Measurements from ENCODE around the gene BRSK1. TPM values are rescaled to one million over a fixed set of nuclear protein-coding genes. Genes with fewer than 3 reads are reported as not detected.

BRSK1 gene
- total RNA-seq, 1 donor from 2014 or later, result 6.5 TPM

DNA sequence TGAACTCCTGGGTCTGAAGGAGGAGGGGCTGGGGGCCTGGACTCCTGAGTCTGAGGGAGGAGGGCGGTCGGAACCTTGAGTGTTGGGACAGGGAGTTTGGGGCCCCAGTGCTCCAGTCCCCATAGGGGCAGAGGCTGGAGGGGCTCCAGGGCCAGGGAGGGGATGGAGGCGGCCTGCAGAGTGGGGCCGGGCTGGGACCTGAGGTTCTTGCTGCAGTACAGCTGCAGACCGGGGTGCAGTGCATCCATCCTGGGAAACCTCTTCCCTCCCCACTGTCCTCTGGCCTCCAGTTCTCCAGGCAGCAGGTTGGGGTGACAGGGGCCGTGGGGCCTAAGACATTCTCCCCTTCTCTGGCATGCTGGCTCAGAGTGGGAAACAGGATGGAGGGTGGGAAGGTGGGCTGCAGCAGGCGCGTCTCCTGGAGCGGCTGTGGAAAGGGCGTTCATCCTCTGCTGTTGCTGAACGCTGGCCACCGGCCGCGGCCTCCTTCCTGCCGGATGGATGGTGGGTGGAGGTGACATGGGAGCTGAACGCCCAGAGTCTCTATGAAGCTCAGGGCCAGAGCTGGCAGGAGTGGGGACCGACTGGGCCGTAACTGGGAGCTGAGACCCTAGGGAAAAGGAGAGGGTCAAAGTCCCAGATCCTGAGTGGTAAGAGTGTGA, 1.6 kb downstream of the BRSK1 start:
- Histone ChIP-seq H3K4me3 (peak overlapping the region in 1 of 2 donors; percentile 77), H3K9me3 (no peaks in the 10 kb centered on the region), H3K27me3 (no peaks in the 10 kb centered on the region), H3K36me3 (peaks cover 3 to 7% of the 10 kb centered on the region in 2 donors), H3K4me1 (peaks cover 9 to 13% of the 10 kb centered on the region in 2 donors), H3K27ac (peak overlapping the region; percentile 87 to 93)
- TF ChIP-seq, protein P1, sequence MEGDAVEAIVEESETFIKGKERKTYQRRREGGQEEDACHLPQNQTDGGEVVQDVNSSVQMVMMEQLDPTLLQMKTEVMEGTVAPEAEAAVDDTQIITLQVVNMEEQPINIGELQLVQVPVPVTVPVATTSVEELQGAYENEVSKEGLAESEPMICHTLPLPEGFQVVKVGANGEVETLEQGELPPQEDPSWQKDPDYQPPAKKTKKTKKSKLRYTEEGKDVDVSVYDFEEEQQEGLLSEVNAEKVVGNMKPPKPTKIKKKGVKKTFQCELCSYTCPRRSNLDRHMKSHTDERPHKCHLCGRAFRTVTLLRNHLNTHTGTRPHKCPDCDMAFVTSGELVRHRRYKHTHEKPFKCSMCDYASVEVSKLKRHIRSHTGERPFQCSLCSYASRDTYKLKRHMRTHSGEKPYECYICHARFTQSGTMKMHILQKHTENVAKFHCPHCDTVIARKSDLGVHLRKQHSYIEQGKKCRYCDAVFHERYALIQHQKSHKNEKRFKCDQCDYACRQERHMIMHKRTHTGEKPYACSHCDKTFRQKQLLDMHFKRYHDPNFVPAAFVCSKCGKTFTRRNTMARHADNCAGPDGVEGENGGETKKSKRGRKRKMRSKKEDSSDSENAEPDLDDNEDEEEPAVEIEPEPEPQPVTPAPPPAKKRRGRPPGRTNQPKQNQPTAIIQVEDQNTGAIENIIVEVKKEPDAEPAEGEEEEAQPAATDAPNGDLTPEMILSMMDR (IDR thresholded peaks at IDR 0.05), result no peak
- no peak for DNase-seq (ENCODE audit: low spot score in 2 of 2)
- intact Hi-C loops (cut with DNase I), result loop anchor here (10.0 kb wide), 1 partner anchor 319 kb away; the partner anchor contains the start of genes ZNF524 and ZNF865

DNA sequence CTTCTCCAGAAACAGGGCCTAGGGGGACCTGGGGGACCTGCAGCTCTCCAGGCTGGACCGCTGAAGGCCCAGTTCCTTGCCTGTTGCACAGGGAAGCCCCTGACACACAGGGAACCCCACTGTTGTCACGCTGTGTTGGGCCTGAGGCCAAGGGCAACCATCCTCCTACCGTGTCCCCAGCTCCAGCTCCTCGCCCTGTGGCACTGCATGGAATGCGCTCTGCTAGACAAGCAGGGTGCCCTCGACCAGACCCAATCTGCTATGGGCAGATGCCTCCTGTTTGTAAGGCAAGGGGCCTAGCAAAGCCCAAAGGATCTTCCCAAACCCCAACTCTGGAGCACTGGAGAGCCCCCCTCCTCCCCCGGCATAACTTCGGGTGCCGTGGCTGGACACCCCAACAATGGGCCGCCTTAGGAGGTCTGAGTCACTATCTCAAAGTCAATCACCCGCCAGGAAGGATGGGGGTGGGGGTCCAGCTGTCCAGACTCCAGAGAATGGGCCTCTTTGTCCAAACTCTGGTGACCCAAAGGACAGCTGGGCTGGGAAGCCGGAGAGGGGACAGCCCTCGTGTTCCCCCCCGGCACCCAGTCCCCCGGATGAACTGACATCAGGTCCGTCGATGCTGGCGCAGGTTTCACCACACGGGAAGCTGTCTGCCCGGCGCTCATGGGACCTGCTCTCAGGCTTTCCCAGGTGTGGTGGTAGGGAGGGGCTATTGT, 3.7 kb downstream of the BRSK1 start:
- intact Hi-C loops (cut with DNase I), result loop anchor here (10.0 kb wide), 1 partner anchor 317 kb away; the partner anchor contains the start of genes ZNF524 and ZNF865
- Histone ChIP-seq H3K27me3 (no peaks in the 10 kb centered on the region), H3K36me3 (peaks cover 3 to 10% of the 10 kb centered on the region in 2 donors), H3K4me3 (no peak overlapping the region), H3K27ac (no peak overlapping the region), H3K4me1 (peaks cover 9 to 13% of the 10 kb centered on the region in 2 donors), H3K9me3 (no peaks in the 10 kb centered on the region)
- no peak for DNase-seq (ENCODE audit: low spot score in 2 of 2)
- TF ChIP-seq, protein P1 (IDR thresholded peaks at IDR 0.05), result no peak

DNA sequence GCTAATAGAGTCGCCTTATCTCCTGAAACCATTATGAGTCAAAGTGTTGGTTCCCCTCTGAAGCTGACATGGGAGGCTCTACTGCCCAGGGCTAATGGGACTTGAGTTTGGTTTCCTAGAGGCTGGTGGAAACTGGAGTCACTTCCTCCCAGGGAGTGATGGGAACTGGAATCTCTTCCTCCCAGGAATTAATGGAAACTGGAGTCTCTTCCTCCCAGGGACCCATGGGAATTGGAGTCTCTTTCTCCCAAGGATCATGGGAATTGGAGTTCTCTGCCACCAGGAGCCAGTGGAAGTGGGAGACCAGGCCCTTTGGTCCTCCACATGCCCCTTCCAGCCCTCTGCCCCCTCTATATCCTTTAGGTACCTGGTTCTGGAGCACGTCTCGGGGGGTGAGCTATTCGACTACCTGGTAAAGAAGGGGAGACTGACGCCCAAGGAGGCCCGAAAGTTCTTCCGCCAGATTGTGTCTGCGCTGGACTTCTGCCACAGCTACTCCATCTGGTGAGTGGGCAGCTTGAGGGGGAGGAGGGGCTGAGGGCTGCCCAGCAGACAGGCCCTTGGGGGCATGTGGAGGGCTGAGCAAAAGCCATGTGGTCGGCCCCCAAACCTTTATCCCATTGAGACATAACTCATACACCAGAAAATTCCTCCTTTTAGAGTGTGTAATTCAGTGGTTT, 5.5 kb downstream of the BRSK1 start:
- no peak for DNase-seq (ENCODE audit: low spot score in 2 of 2)
- Histone ChIP-seq H3K4me3 (no peak overlapping the region), H3K4me1 (peaks cover 9 to 10% of the 10 kb centered on the region in 2 donors), H3K9me3 (no peaks in the 10 kb centered on the region), H3K27ac (no peak overlapping the region), H3K27me3 (no peaks in the 10 kb centered on the region), H3K36me3 (peaks cover 9 to 10% of the 10 kb centered on the region in 2 donors)
- intact Hi-C loops (cut with DNase I), result loop anchor here (10.0 kb wide), 1 partner anchor 316 kb away; the partner anchor contains the start of genes ZNF524 and ZNF865
- TF ChIP-seq, protein P1 (IDR thresholded peaks at IDR 0.05), result no peak

DNA sequence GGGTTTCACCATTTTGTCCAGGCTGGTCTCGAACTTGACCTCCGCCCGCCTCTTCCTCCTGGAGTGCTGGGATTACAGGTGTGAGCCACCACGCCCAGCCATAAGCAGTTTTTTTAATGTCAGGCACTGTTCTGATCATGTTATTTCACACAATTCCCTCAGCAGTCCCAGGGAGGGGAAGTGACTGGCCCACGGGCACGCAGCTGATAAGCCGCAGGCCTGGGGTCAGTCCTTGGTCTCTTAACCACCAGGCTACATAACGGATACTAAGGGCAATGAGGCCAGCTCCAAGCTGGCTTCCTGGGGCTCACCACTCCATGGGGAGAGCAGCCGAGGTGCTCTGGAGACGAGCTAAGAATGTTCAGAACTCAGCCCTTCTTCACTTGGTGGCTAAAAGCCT, 13.5 kb downstream of the BRSK1 start:
- TF ChIP-seq, protein P1 (IDR thresholded peaks at IDR 0.05), result no peak
- intact Hi-C loops (cut with DNase I), result no loop called here

DNA sequence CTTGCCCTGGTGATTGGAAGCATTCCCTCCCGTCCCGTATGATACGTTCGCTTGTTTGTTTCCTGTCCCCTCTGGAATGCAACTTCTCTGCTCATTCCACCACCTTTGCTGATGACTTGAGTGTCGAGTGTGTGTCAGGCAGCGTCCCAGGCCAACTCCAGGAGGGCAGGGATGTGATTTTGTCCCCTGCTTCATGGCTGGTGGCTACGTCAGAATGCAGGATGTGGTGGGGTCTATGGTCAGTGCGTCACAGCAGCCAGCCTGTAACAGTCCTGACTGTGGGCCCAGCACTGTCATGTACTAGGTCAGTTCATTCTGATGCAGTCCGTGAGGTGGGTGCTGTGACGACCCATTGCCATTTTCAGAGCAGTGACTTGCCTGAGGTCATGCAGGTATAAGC, 16.2 kb downstream of the BRSK1 start:
- DNase-seq (ENCODE audit: low spot score in 2 of 2), result no peak
- intact Hi-C loops (cut with DNase I), result loop anchor here (2.0 to 5.0 kb wide), 3 partner anchors 39 to 202 kb away; partner anchors contain the start of genes KMT5C, RPL28 and TMEM238
- Histone ChIP-seq H3K4me1 (peaks cover 0 to 7% of the 10 kb centered on the region in 2 donors), H3K27ac (no peak overlapping the region), H3K9me3 (no peaks in the 10 kb centered on the region), H3K4me3 (no peak overlapping the region), H3K27me3 (no peaks in the 10 kb centered on the region), H3K36me3 (peaks cover 6 to 16% of the 10 kb centered on the region in 2 donors)
- TF ChIP-seq, protein P1 (IDR thresholded peaks at IDR 0.05), result no peak

More for the DNA sequence above, 13.5 kb downstream of the BRSK1 start:
- DNase-seq (ENCODE audit: low spot score in 2 of 2), result no peak
- Histone ChIP-seq H3K27me3 (no peaks in the 10 kb centered on the region), H3K4me3 (no peak overlapping the region), H3K36me3 (peaks cover 4 to 24% of the 10 kb centered on the region in 2 donors), H3K27ac (no peak overlapping the region), H3K4me1 (peaks cover 0 to 7% of the 10 kb centered on the region in 2 donors), H3K9me3 (no peaks in the 10 kb centered on the region)

Measured in ascending aorta (tissue), 2 donors.